CD14-positive monocyte (primary cell): ENCODE data around the gene MOK. TPM values are rescaled to one million over a fixed set of nuclear protein-coding genes. Genes with fewer than 3 reads are reported as not detected.

Source experiments
- DNase-seq, 3 donors: peaks; one replicate each; pipeline ENCODE4 v3.0.0-alpha.2; 2011 to 2022
- H2AFZ ChIP-seq: 2 replicates; pipeline ENCODE4 v1.6.0; 2012; ENCODE audit warnings: mild to moderate bottlenecking, low read depth, low read length, inconsistent platforms; ENCODE audit not compliant: insufficient read depth, poor library complexity, severe bottlenecking
- H3K27ac ChIP-seq, 2 donors: 1 replicate in 1 of 2; 2 replicates in 1 of 2; pipeline ENCODE4 v1.5.1; 2012 to 2013; ENCODE audit warnings: low read length in 2 of 2, control low read depth in 1 of 2, inconsistent platforms in 1 of 2, low read depth in 1 of 2, mild to moderate bottlenecking in 1 of 2
- H3K27me3 ChIP-seq, 2 donors: one replicate each; pipeline versions ENCODE4 v1.6.0 to v1.6.1; 2011 to 2013; ENCODE audit warnings: low read length in 2 of 2; ENCODE audit not compliant: control insufficient read depth in 2 of 2, insufficient read depth in 2 of 2
- H3K36me3 ChIP-seq, 2 donors: replicated peaks in 1 of 2; 1 replicate in 1 of 2; 2 replicates in 1 of 2; pipeline versions ENCODE4 v1.5.1 to v1.6.1; 2012 to 2013; ENCODE audit warnings: low read length in 2 of 2, control low read depth in 1 of 2, inconsistent platforms in 1 of 2, mild to moderate bottlenecking in 1 of 2; ENCODE audit not compliant: insufficient read depth in 2 of 2, control insufficient read depth in 1 of 2
- H3K4me1 ChIP-seq, 2 donors: 1 replicate in 1 of 2; 2 replicates in 1 of 2; pipeline versions ENCODE4 v1.5.1 to v1.6.1; 2012 to 2013; ENCODE audit warnings: low read length in 2 of 2, control low read depth in 1 of 2, inconsistent platforms in 1 of 2, mild to moderate bottlenecking in 1 of 2, moderate library complexity in 1 of 2; ENCODE audit not compliant: insufficient read depth in 2 of 2, control insufficient read depth in 1 of 2
- H3K4me2 ChIP-seq: replicated peaks from 2 replicates; pipeline ENCODE3; 2012; ENCODE audit warnings: low read length, moderate library complexity, mild to moderate bottlenecking; ENCODE audit not compliant: poor library complexity, severe bottlenecking; ENCODE audit errors: extremely low read depth
- H3K4me3 ChIP-seq, 3 experiments: fragments of 200-600 bp in 1 of 3; sonication (generic) in 1 of 3; replicated peaks in 1 of 3; 1 replicate in 2 of 3; 2 replicates in 1 of 3; pipeline ENCODE4 v1.5.1; 2011 to 2013; ENCODE audit warnings: low read length in 3 of 3, mild to moderate bottlenecking in 3 of 3, control low read depth in 2 of 3, low read depth in 2 of 3, inconsistent platforms in 1 of 3, moderate library complexity in 1 of 3
- H3K79me2 ChIP-seq: 2 replicates; pipeline ENCODE4 v1.6.0; 2012; ENCODE audit warnings: mild to moderate bottlenecking, control low read depth, inconsistent platforms, low read length, moderate library complexity; ENCODE audit not compliant: insufficient read depth
- H3K9ac ChIP-seq: 2 replicates; pipeline ENCODE4 v1.6.0; 2017; ENCODE audit warnings: low read length, mild to moderate bottlenecking; ENCODE audit not compliant: insufficient read depth, poor library complexity, severe bottlenecking
- H3K9me3 ChIP-seq, 2 donors: replicated peaks in 1 of 2; 1 replicate in 1 of 2; 2 replicates in 1 of 2; pipeline versions ENCODE4 v1.5.1 to v1.6.1; 2012 to 2013; ENCODE audit warnings: low read length in 2 of 2, control low read depth in 1 of 2; ENCODE audit not compliant: control insufficient read depth in 1 of 2, insufficient read depth in 1 of 2
- H4K20me1 ChIP-seq: 2 replicates; pipeline ENCODE4 v1.6.0; 2012; ENCODE audit warnings: mild to moderate bottlenecking, low read length, control low read depth, moderate library complexity; ENCODE audit not compliant: insufficient read depth
- H3K27ac Mint-ChIP-seq, 7 donors: one replicate each; pipeline ENCODE4 v1.8.0; 2020; ENCODE audit warnings: mild to moderate bottlenecking in 7 of 7, mixed read lengths in 7 of 7, moderate library complexity in 6 of 7, inconsistent platforms in 2 of 7
- H3K27me3 Mint-ChIP-seq, 3 donors: one replicate each; pipeline ENCODE4 v1.8.0; 2021 to 2022; ENCODE audit warnings: low read depth in 3 of 3, mild to moderate bottlenecking in 3 of 3, mixed read lengths in 3 of 3, moderate library complexity in 3 of 3, inconsistent platforms in 1 of 3
- H3K36me3 Mint-ChIP-seq, 2 donors: one replicate each; pipeline ENCODE4 v1.8.0; 2020; ENCODE audit warnings: mixed read lengths in 2 of 2, inconsistent platforms in 1 of 2, mild to moderate bottlenecking in 1 of 2
- H3K4me1 Mint-ChIP-seq: one replicate; pipeline ENCODE4 v1.8.0; 2020; ENCODE audit warnings: mild to moderate bottlenecking, mixed read lengths
- H3K4me3 Mint-ChIP-seq, 2 donors: one replicate each; pipeline ENCODE4 v1.8.0; 2020; ENCODE audit warnings: mild to moderate bottlenecking in 2 of 2, mixed read lengths in 2 of 2, moderate library complexity in 1 of 2
- H3K9me3 Mint-ChIP-seq, 7 donors: one replicate each; pipeline ENCODE4 v1.8.0; 2020 to 2022; ENCODE audit warnings: mixed read lengths in 7 of 7, mild to moderate bottlenecking in 6 of 7, moderate library complexity in 6 of 7, inconsistent platforms in 2 of 7
- CTCF ChIP-seq: fragments of 200-600 bp; IDR thresholded peaks from one replicate; pipeline ENCODE4 v1.8.0; 2022; ENCODE audit warnings: antibody characterized with exemption, mild to moderate bottlenecking
- WGBS: methylation state at CpG from one replicate; pipeline ENCODE4 v1.1.5; 2013; ENCODE audit warnings: missing lambda C conversion rate; ENCODE audit not compliant: insufficient coverage; 5-methylcytosine and 5-hydroxymethylcytosine counted together
- intact Hi-C, 2 donors: fragments of 100-400 bp; cut with micrococcal nuclease; formaldehyde crosslinking; loops; one replicate each; pipeline versions ENCODE4 v1.15.0 to v1.15.1; 2023
- polyA plus RNA-seq, 3 donors: library from polyadenylated mRNA; depleted of rRNA in 1 of 3; unstranded in 2 of 3; stranded (reverse) in 1 of 3; fragments of 300-500 nt in 2 of 3; fragments of >200 nt in 1 of 3; fragmentation: Illumina TruSeq in 2 of 3; gene quantifications; 1 replicate in 2 of 3; 2 replicates in 1 of 3; pipeline ENCODE4 v1.2.3, GENCODE V29; 2012 to 2021

Gene MOK
- polyA plus RNA-seq, 3 donors = 0.67 to 3.4 (median 1.8) TPM

GRCh38 chr14:102215071-102215470 is 89.9 kb downstream of the MOK start:
- H3K4me3 ChIP-seq = no peak overlapping the region
- H3K27me3 ChIP-seq = no peaks in the 10 kb centered on the region
- no peaks in the 10 kb centered on the region for H3K9me3 ChIP-seq
- no peak overlapping the region for H3K4me2 ChIP-seq
- Mint-ChIP-seq H3K4me3 (no peak overlapping the region), H3K36me3 (peaks cover 42 to 60% of the 10 kb centered on the region in 2 donors), H3K4me1 (no peaks in the 10 kb centered on the region), H3K27me3 (peaks cover 0 to 4% (median 1%) of the 10 kb centered on the region in 3 donors), H3K9me3 (no peaks in the 10 kb centered on the region), H3K27ac (no peak overlapping the region)
- no peaks in the 10 kb centered on the region for H3K79me2 ChIP-seq
- H3K4me1 ChIP-seq = no peaks in the 10 kb centered on the region
- WGBS = 98% methylated on average over 10 of the region's 12 CpGs
- TF ChIP-seq CTCF = no peak
- no peak for DNase-seq
- H3K36me3 ChIP-seq = peaks cover 30 to 71% of the 10 kb centered on the region in 2 donors
- H3K9ac ChIP-seq = no peak overlapping the region
- H4K20me1 ChIP-seq = peaks cover 57% of the 10 kb centered on the region
- H3K27ac ChIP-seq = no peak overlapping the region
- intact Hi-C loops = no loop called here
- no peak overlapping the region for H2AFZ ChIP-seq

GRCh38 chr14:102213984-102214658 is 90.8 kb downstream of the MOK start:
- H4K20me1 ChIP-seq = peaks cover 49% of the 10 kb centered on the region
- 93% methylated on average over 13 of the region's 25 CpGs for WGBS
- H3K36me3 Mint-ChIP-seq = peaks cover 45 to 60% of the 10 kb centered on the region in 2 donors
- H3K9me3 Mint-ChIP-seq = no peaks in the 10 kb centered on the region
- no peak overlapping the region for H3K9ac ChIP-seq
- no peaks in the 10 kb centered on the region for H3K27me3 ChIP-seq
- H3K79me2 ChIP-seq = no peaks in the 10 kb centered on the region
- no peak overlapping the region for H3K4me2 ChIP-seq
- no peak overlapping the region for H3K27ac ChIP-seq
- peak overlapping the region in 1 of 7 donors; percentile 61 for H3K27ac Mint-ChIP-seq
- H3K4me3 Mint-ChIP-seq = no peak overlapping the region
- no peaks in the 10 kb centered on the region for H3K4me1 Mint-ChIP-seq
- no peak overlapping the region for H2AFZ ChIP-seq
- DNase-seq = no peak
- TF ChIP-seq CTCF = no peak
- H3K27me3 Mint-ChIP-seq = peaks cover 0 to 4% (median 1%) of the 10 kb centered on the region in 3 donors
- H3K9me3 ChIP-seq = no peaks in the 10 kb centered on the region
- H3K36me3 ChIP-seq = peaks cover 38 to 74% of the 10 kb centered on the region in 2 donors
- no peak overlapping the region for H3K4me3 ChIP-seq
- H3K4me1 ChIP-seq = no peaks in the 10 kb centered on the region
- intact Hi-C loops = no loop called here
